Loucy (cell line): ENCODE data around the gene PCDHB7.
"Not testable (repeated sequence)": the region's sequence is repeated elsewhere in the genome, so short reads cannot be mapped to it uniquely, and the experiment has no call there.

ENCODE experiments used
- H2AFZ ChIP-seq: fragments of 200-600 bp; sonication (generic); 2 replicates; pipeline ENCODE4 v1.6.0; 2016; ENCODE audit warnings: antibody characterized with exemption, mild to moderate bottlenecking, low read length, moderate library complexity
- H3F3A ChIP-seq: fragments of 200-600 bp; 2 replicates; pipeline ENCODE4 v1.6.0; 2016; ENCODE audit warnings: antibody characterized with exemption, low read depth, mild to moderate bottlenecking
- H3K27me3 ChIP-seq: fragments of 200-600 bp; sonication (generic); 2 replicates; pipeline ENCODE4 v1.6.1; 2014; ENCODE audit warnings: low read length, mild to moderate bottlenecking; ENCODE audit not compliant: insufficient read depth, poor library complexity, severe bottlenecking
- H3K36me3 ChIP-seq: fragments of 200-600 bp; sonication (generic); 2 replicates; pipeline ENCODE4 v1.6.1; 2016; ENCODE audit warnings: low read length; ENCODE audit not compliant: insufficient read depth
- H3K4me1 ChIP-seq: fragments of 200-600 bp; sonication (generic); 2 replicates; pipeline ENCODE4 v1.5.1; 2014; ENCODE audit warnings: low read length, mild to moderate bottlenecking; ENCODE audit not compliant: insufficient read depth, poor library complexity, severe bottlenecking
- H3K4me2 ChIP-seq: fragments of 200-600 bp; sonication (generic); 2 replicates; pipeline ENCODE4 v1.6.0; 2014; ENCODE audit warnings: antibody characterized with exemption, low read length, low read depth, mild to moderate bottlenecking; ENCODE audit not compliant: poor library complexity, severe bottlenecking
- H3K4me3 ChIP-seq: fragments of 200-600 bp; sonication (generic); 2 replicates; pipeline ENCODE4 v1.5.1; 2014; ENCODE audit warnings: low read length, mild to moderate bottlenecking, mixed read lengths; ENCODE audit not compliant: poor library complexity, severe bottlenecking
- H3K79me2 ChIP-seq: fragments of 200-600 bp; sonication (generic); 2 replicates; pipeline ENCODE4 v1.6.1; 2014; ENCODE audit warnings: low read length; ENCODE audit not compliant: insufficient read depth
- H3K9ac ChIP-seq: fragments of 200-600 bp; sonication (generic); 2 replicates; pipeline ENCODE4 v1.6.0; 2014; ENCODE audit warnings: mild to moderate bottlenecking, low read depth, low read length, moderate library complexity; ENCODE audit not compliant: poor library complexity, severe bottlenecking
- H3K9me2 ChIP-seq: fragments of 200-600 bp; sonication (generic); replicated peaks from 2 replicates; pipeline ENCODE4 v1.6.1; 2016; ENCODE audit warnings: low read depth, low read length, mixed read lengths
- H3K9me3 ChIP-seq: fragments of 200-600 bp; sonication (generic); 2 replicates; pipeline ENCODE4 v1.6.1; 2014; ENCODE audit warnings: mild to moderate bottlenecking, antibody characterized with exemption, low read length, low read depth; ENCODE audit not compliant: insufficient read depth
- H4K20me1 ChIP-seq: fragments of 200-600 bp; sonication (generic); 2 replicates; pipeline ENCODE4 v1.6.0; 2014; ENCODE audit warnings: antibody characterized with exemption, low read length, mild to moderate bottlenecking; ENCODE audit not compliant: insufficient read depth, poor library complexity, severe bottlenecking
- CTCF ChIP-seq: fragments of 200-600 bp; sonication (generic); conservative IDR thresholded peaks from 2 replicates; pipeline ENCODE4 v1.5.1; 2014; ENCODE audit warnings: mild to moderate bottlenecking, antibody characterized with exemption, low read length
- EZH2phosphoT487 ChIP-seq: fragments of 200-600 bp; IDR thresholded peaks from 2 replicates; pipeline ENCODE4 v1.6.1; 2018; ENCODE audit warnings: antibody characterized with exemption, mild to moderate bottlenecking, moderate library complexity, borderline replicate concordance

The PCDHB7 gene

GRCh38 chr5:141196363-141196762 is 23.9 kb downstream of the PCDHB7 start:
- Histone ChIP-seq H3K79me2 (no peaks in the 10 kb centered on the region), H2AFZ (no peak overlapping the region), H3K9me3 (no peaks in the 10 kb centered on the region), H3K27me3 (no peaks in the 10 kb centered on the region), H3K4me3 (no peak overlapping the region), H3K36me3 (no peaks in the 10 kb centered on the region), H4K20me1 (no peaks in the 10 kb centered on the region), H3K4me1 (no peaks in the 10 kb centered on the region), H3K9ac (no peak overlapping the region), H3K4me2 (no peak overlapping the region), H3F3A (no peaks in the 10 kb centered on the region), H3K9me2 (no peaks in the 10 kb centered on the region)
- TF ChIP-seq EZH2phosphoT487 = no peak
- TF ChIP-seq CTCF = no peak

DNA sequence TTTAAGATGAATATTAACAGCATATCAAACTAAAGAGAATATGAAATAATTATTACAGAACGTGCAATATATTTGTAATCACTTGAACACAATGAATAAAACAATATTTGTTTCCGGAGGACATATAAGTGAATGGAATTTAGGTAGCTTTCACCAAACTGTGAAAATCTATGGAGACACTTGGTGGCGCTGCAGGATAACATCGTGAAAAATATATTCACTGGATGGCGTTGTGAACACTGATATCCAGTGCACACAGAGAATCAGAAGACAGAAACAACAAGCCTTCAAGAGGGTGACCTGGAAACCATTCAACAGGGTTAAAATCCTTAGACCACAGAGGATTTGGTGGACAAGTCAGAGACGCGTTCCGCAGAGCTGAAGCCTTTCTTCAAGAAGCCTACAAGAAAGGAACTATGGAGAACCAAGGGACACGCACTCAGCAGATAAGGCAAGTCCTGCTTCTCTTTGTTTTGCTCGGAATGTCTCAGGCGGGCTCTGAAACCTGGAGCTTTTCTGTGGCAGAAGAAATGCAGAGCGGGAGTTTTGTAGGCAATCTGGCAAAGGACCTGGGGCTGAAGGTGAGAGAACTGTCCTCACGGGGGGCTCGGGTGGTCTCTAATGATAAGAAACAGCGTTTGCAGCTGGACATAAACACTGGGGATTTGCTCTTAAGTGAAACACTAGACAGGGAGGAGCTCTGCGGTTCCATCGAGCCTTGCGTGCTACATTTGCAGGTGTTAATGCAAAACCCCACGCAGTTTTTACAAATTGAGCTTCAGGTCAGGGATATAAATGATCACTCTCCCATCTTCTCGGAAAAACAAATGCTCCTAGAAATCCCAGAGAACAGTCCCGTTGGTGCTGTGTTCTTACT is 27.2 kb downstream of the PCDHB7 start, which contains the start of gene PCDHB11:
Gene PCDHB11 (plus strand): TSS at position 269 of the 877 bp plus-strand sequence. CDS start 148 bp downstream, at position 417.
- no peak within 1 kb of the TSS for H3K4me2 ChIP-seq
- H3K9ac ChIP-seq = no peak within 1 kb of the TSS
- H3K9me2 ChIP-seq = no peaks in the 10 kb centered on the region
- H3K27me3 ChIP-seq = no peaks in the 10 kb centered on the region
- no peaks in the 10 kb centered on the region for H3F3A ChIP-seq
- no peaks in the 10 kb centered on the region for H3K9me3 ChIP-seq
- H4K20me1 ChIP-seq = no peaks in the 10 kb centered on the region
- H3K4me1 ChIP-seq = no peaks in the 10 kb centered on the region
- H3K36me3 ChIP-seq = no peaks in the 10 kb centered on the region
- no peaks in the 10 kb centered on the region for H3K79me2 ChIP-seq
- no peak for TF ChIP-seq EZH2phosphoT487
- TF ChIP-seq CTCF = peak; percentile 61
- no peak within 1 kb of the TSS for H3K4me3 ChIP-seq
- H2AFZ ChIP-seq = no peak within 1 kb of the TSS

- H3F3A ChIP-seq, H3K27me3 ChIP-seq, H4K20me1 ChIP-seq, H3K4me2 ChIP-seq, H3K9me2 ChIP-seq, H2AFZ ChIP-seq, H3K9me3 ChIP-seq, H3K4me3 ChIP-seq, H3K36me3 ChIP-seq, H3K4me1 ChIP-seq, H3K9ac ChIP-seq, H3K79me2 ChIP-seq: not testable (repeated sequence)
Observed at GRCh38 chr5:141201126-141201525, 28.7 kb downstream of the PCDHB7 start.

DNA sequence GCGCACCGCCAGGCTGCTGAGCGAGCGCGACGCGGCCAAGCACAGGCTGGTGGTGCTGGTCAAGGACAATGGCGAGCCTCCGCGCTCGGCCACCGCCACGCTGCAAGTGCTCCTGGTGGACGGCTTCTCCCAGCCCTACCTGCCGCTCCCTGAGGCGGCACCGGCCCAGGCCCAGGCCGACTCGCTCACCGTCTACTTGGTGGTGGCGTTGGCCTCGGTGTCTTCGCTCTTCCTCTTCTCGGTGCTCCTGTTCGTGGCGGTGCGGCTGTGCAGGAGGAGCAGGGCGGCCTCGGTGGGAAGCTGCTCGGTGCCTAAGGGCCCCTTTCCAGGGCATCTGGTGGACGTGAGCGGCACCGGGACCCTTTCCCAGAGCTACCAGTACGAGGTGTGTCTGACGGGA is 29.2 kb downstream of the PCDHB7 start:
- not testable (repeated sequence) for H3K79me2 ChIP-seq, H3K36me3 ChIP-seq, H3F3A ChIP-seq, H4K20me1 ChIP-seq, H3K9ac ChIP-seq, H3K9me2 ChIP-seq, H3K4me3 ChIP-seq, H3K27me3 ChIP-seq, H3K9me3 ChIP-seq, H3K4me1 ChIP-seq, H2AFZ ChIP-seq, H3K4me2 ChIP-seq
